Loucy (cell line): ENCODE results near the gene GSX2.

Experiments used
- H2AFZ ChIP-seq: fragments of 200-600 bp; sonication (generic); 2 replicates; pipeline ENCODE4 v1.6.0; 2016; ENCODE audit warnings: antibody characterized with exemption, mild to moderate bottlenecking, low read length, moderate library complexity
- H3F3A ChIP-seq: fragments of 200-600 bp; 2 replicates; pipeline ENCODE4 v1.6.0; 2016; ENCODE audit warnings: antibody characterized with exemption, low read depth, mild to moderate bottlenecking
- H3K27me3 ChIP-seq: fragments of 200-600 bp; sonication (generic); 2 replicates; pipeline ENCODE4 v1.6.1; 2014; ENCODE audit warnings: low read length, mild to moderate bottlenecking; ENCODE audit not compliant: insufficient read depth, poor library complexity, severe bottlenecking
- H3K36me3 ChIP-seq: fragments of 200-600 bp; sonication (generic); 2 replicates; pipeline ENCODE4 v1.6.1; 2016; ENCODE audit warnings: low read length; ENCODE audit not compliant: insufficient read depth
- H3K4me1 ChIP-seq: fragments of 200-600 bp; sonication (generic); 2 replicates; pipeline ENCODE4 v1.5.1; 2014; ENCODE audit warnings: low read length, mild to moderate bottlenecking; ENCODE audit not compliant: insufficient read depth, poor library complexity, severe bottlenecking
- H3K4me2 ChIP-seq: fragments of 200-600 bp; sonication (generic); 2 replicates; pipeline ENCODE4 v1.6.0; 2014; ENCODE audit warnings: antibody characterized with exemption, low read length, low read depth, mild to moderate bottlenecking; ENCODE audit not compliant: poor library complexity, severe bottlenecking
- H3K4me3 ChIP-seq: fragments of 200-600 bp; sonication (generic); 2 replicates; pipeline ENCODE4 v1.5.1; 2014; ENCODE audit warnings: low read length, mild to moderate bottlenecking, mixed read lengths; ENCODE audit not compliant: poor library complexity, severe bottlenecking
- H3K79me2 ChIP-seq: fragments of 200-600 bp; sonication (generic); 2 replicates; pipeline ENCODE4 v1.6.1; 2014; ENCODE audit warnings: low read length; ENCODE audit not compliant: insufficient read depth
- H3K9ac ChIP-seq: fragments of 200-600 bp; sonication (generic); 2 replicates; pipeline ENCODE4 v1.6.0; 2014; ENCODE audit warnings: mild to moderate bottlenecking, low read depth, low read length, moderate library complexity; ENCODE audit not compliant: poor library complexity, severe bottlenecking
- H3K9me2 ChIP-seq: fragments of 200-600 bp; sonication (generic); replicated peaks from 2 replicates; pipeline ENCODE4 v1.6.1; 2016; ENCODE audit warnings: low read depth, low read length, mixed read lengths
- H3K9me3 ChIP-seq: fragments of 200-600 bp; sonication (generic); 2 replicates; pipeline ENCODE4 v1.6.1; 2014; ENCODE audit warnings: mild to moderate bottlenecking, antibody characterized with exemption, low read length, low read depth; ENCODE audit not compliant: insufficient read depth
- H4K20me1 ChIP-seq: fragments of 200-600 bp; sonication (generic); 2 replicates; pipeline ENCODE4 v1.6.0; 2014; ENCODE audit warnings: antibody characterized with exemption, low read length, mild to moderate bottlenecking; ENCODE audit not compliant: insufficient read depth, poor library complexity, severe bottlenecking
- CTCF ChIP-seq: fragments of 200-600 bp; sonication (generic); conservative IDR thresholded peaks from 2 replicates; pipeline ENCODE4 v1.5.1; 2014; ENCODE audit warnings: mild to moderate bottlenecking, antibody characterized with exemption, low read length
- EZH2phosphoT487 ChIP-seq: fragments of 200-600 bp; IDR thresholded peaks from 2 replicates; pipeline ENCODE4 v1.6.1; 2018; ENCODE audit warnings: antibody characterized with exemption, mild to moderate bottlenecking, moderate library complexity, borderline replicate concordance

The GSX2 gene

DNA sequence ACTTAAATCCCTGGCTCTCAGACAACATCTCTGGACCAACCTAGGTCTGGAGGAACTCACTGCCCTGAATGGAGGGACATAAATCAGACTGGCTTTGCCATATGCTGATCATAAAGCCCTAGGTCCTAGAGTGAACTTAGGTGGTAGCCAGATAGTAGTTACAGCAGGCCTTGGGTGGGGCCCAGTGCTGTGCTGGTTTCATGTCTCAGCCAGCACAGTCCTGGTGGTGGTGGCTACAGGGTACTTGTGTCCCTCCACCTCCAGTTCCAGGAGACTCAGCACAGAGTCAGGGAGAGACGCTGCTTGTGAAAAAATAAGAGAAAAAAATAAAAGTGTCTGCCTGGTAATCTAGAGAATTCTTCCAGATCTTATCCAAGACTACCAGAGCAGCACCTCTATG, 40.3 kb downstream of the GSX2 start:
- no peaks in the 10 kb centered on the region for H3K9me3 ChIP-seq
- H3K9ac ChIP-seq = no peak overlapping the region
- H3K27me3 ChIP-seq = no peaks in the 10 kb centered on the region
- H3K9me2 ChIP-seq = no peaks in the 10 kb centered on the region
- H3K4me3 ChIP-seq = no peak overlapping the region
- no peaks in the 10 kb centered on the region for H3K79me2 ChIP-seq
- H2AFZ ChIP-seq = no peak overlapping the region
- peaks cover 18% of the 10 kb centered on the region for H3K4me1 ChIP-seq
- no peak for TF ChIP-seq CTCF
- TF ChIP-seq EZH2phosphoT487 = no peak
- no peaks in the 10 kb centered on the region for H4K20me1 ChIP-seq
- H3F3A ChIP-seq = 0 out of 2 replicates have a peak, but pooled peaks cover 5% of the 10 kb centered on the region
- H3K4me2 ChIP-seq = no peak overlapping the region
- H3K36me3 ChIP-seq = no peaks in the 10 kb centered on the region

DNA sequence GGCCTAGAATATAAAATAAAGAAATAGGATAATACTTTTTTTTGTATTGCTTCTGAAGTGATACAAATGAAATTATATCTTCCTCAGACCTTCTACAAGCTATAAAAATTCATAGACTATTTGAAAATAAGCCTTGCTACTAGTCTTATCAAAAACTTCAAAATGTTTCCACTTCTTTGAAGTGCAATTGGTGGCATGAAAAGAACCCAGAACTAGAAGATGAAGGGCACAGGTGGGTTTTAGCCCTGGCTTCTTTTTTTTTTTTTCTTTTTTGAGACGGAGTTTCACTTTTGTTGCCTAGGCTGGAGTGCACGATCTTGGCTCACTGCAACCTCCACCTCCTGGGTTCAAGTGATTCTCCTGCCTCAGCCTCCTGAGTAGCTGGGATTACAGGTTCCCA, 44.2 kb downstream of the GSX2 start:
- Histone ChIP-seq H4K20me1 (no peaks in the 10 kb centered on the region), H3F3A (0 out of 2 replicates have a peak, but pooled peaks cover 5% of the 10 kb centered on the region), H3K27me3 (no peaks in the 10 kb centered on the region), H3K4me2 (peak overlapping the region; percentile 54), H3K4me3 (peak overlapping the region; percentile 18), H3K36me3 (no peaks in the 10 kb centered on the region), H2AFZ (no peak overlapping the region), H3K79me2 (no peaks in the 10 kb centered on the region), H3K9me3 (no peaks in the 10 kb centered on the region), H3K4me1 (peaks cover 28% of the 10 kb centered on the region), H3K9me2 (no peaks in the 10 kb centered on the region), H3K9ac (peak overlapping the region; percentile 41)
- no peak for TF ChIP-seq CTCF
- no peak for TF ChIP-seq EZH2phosphoT487

DNA sequence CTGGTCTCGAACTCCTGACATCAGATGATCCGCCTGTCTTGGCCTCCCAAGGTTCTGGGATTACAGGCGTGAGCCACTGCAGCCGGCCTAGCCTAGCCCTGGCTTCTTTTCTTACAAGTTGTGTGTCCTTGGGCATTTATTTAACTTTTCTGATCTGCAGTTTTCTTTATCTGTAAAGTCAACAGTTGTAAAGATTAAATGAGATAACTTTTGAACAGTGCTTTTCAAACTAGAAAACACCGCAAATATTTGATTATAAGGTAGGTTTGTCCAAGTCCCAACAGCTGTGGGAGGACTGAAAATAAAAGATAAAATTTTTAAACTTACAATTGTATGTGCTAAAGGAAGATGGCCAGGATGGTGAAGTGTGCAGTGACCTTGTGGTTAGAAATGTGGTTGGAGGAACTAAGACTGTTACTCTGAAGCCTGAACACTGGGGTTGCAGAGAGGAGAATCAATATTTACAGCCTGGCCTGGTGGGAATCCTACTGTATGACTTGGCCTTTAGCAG, 44.8 kb downstream of the GSX2 start:
- TF ChIP-seq EZH2phosphoT487 = no peak
- TF ChIP-seq CTCF = no peak
- H3K4me3 ChIP-seq = peak overlapping the region; percentile 18
- H3K9ac ChIP-seq = peak overlapping the region; percentile 41
- no peaks in the 10 kb centered on the region for H3K9me3 ChIP-seq
- peak overlapping the region; percentile 13 for H2AFZ ChIP-seq
- H3K4me2 ChIP-seq = peak overlapping the region; percentile 54
- no peaks in the 10 kb centered on the region for H3K36me3 ChIP-seq
- H3F3A ChIP-seq = 0 out of 2 replicates have a peak, but pooled peaks cover 5% of the 10 kb centered on the region
- no peaks in the 10 kb centered on the region for H3K79me2 ChIP-seq
- no peaks in the 10 kb centered on the region for H4K20me1 ChIP-seq
- peaks cover 28% of the 10 kb centered on the region for H3K4me1 ChIP-seq
- no peaks in the 10 kb centered on the region for H3K9me2 ChIP-seq
- H3K27me3 ChIP-seq = no peaks in the 10 kb centered on the region
